ENCODE data around the gene SMIM20. TPM values are rescaled to one million over a fixed set of nuclear protein-coding genes. Genes with fewer than 3 reads are reported as not detected.
"Not testable (repeated sequence)": the region's sequence is repeated elsewhere in the genome, so short reads cannot be mapped to it uniquely, and the experiment has no call there.

The SMIM20 gene
- total RNA-seq = 10 to 100 TPM; 11.5 to 14.4 TPM

DNA sequence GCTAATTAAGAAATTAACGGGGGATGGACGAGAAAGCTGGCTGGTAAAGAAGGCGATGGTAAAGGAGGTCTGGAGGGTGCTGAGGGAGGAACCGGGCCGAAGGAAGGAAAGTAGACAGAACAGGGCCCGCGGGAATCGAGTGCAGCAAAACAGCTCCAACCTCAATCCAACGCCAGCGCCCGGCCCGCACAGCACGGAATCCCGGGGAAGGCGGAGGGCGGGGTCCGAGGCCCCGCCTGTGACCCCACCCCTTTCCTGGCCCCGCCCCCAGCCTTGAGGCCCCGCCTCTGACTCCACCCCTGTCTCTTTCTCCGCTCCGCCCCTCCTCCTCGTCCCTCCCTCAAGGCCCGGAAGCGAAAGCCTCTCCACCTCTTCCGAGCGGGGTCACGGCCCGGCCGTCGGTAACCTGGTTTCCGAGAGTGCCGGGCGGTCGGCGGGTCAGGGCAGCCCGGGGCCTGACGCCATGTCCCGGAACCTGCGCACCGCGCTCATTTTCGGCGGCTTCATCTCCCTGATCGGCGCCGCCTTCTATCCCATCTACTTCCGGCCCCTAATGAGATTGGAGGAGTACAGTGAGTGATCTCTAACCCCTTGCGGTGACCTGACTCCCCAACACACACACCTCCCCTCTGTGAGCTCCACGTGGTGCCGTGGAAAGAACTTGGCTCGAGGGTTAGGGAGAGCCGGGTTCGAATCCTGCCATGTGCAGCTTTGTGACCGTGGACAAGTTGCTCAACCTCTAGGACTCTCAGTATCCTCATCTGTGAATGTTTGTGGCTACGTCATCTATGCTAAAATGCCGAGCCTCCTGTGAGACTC is at the start of gene SMIM20:
Gene SMIM20 (plus strand): TSS at position 370 of the 819 bp plus-strand sequence. CDS start 94 bp downstream, at position 464.
- peak within 1 kb of the TSS; percentile 90 for H3K27ac Mint-ChIP-seq

GRCh38 chr4:25865586-25865985 is 48.4 kb upstream of the SMIM20 start:
- Mint-ChIP-seq H3K36me3 (ENCODE audit: low read depth) (peaks cover 13% of the 10 kb centered on the region), H3K9me3 (no peaks in the 10 kb centered on the region), H3K27ac (no peak overlapping the region), H3K4me1 (peaks cover 22% of the 10 kb centered on the region), H3K27me3 (no peaks in the 10 kb centered on the region), H3K4me3 (no peak overlapping the region)
- DNase-seq = no peak
- ChIA-PET POLR2A (interaction anchor here (3.7 kb wide), 1 partner anchor 48 kb away, joined by 12 read pairs; the partner anchor contains the start of gene SMIM20), CTCF (no interaction called here)

More for the DNA sequence above, at the start of gene SMIM20:
- Mint-ChIP-seq H3K36me3 (ENCODE audit: low read depth) (no peaks in the 10 kb centered on the region), H3K27me3 (no peaks in the 10 kb centered on the region), H3K4me3 (peak within 1 kb of the TSS; percentile 92), H3K9me3 (no peaks in the 10 kb centered on the region), H3K4me1 (peaks cover 23% of the 10 kb centered on the region)
- ChIA-PET CTCF (interaction anchor here (1.0 to 1.9 kb wide), 4 partner anchors 24 to 602 kb away, joined by 3 to 5 read pairs (median 4); partner anchors contain the start of gene ZCCHC4), POLR2A (interaction anchor here (0.6 to 4.1 kb wide), 13 partner anchors 8 to 409 kb away, joined by 3 to 34 read pairs (median 4); no protein-coding TSS in a partner anchor)
- DNase-seq = peak; percentile 91

DNA sequence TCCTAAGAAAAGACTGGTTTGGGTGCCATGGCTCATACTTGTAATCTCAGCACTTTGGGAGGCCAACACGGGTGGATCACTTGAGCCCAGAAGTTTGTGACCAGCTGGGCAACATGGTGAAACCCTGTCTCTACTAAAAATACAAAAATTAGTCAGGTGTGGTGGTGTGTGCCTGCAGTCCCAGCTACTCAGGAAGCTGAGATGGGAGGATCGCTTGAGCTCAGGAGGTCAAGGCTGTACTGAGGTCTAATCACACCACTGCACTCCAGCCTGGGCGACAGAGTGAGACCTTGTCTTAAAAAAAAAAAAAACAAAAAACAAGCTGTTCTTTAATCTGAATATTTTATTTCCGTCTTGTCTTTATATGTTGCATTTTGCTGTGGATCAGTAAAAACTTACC is 47.6 kb upstream of the SMIM20 start:
- H3K4me3 Mint-ChIP-seq, CTCF ChIA-PET, DNase-seq, H3K27me3 Mint-ChIP-seq, H3K27ac Mint-ChIP-seq, H3K9me3 Mint-ChIP-seq: not testable (repeated sequence)
- Mint-ChIP-seq H3K4me1 (peaks cover 14% of the 10 kb centered on the region), H3K36me3 (ENCODE audit: low read depth) (peaks cover 15% of the 10 kb centered on the region)
- POLR2A ChIA-PET = interaction anchor here (3.7 kb wide), 1 partner anchor 48 kb away, joined by 12 read pairs; the partner anchor contains the start of gene SMIM20

DNA sequence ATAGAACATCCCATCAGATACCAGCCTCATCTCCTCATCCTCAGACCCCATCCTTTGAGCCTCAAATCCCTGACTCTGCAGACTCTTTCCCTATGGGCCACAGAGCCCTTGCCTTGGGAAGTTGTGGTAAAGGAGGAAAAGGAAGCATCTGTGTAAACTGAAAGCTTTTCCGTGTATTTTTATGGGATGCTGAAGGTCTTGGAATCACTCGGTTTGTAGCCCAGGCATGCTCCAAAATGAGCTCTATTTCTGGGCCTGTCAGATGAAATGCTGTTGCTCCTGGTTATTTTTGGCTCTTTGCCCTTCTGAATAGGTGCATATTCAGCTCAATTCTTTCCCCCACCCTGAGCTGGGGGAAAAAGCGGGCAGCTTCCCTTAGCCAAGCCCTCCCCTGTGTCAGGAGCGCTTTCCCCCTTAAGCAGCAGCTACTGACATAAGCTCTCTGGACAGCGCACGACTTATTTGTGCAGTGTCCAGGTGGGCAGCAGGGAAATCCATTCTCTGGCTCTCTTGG is 46.2 kb upstream of the SMIM20 start:
- H3K27me3 Mint-ChIP-seq = no peaks in the 10 kb centered on the region
- no peaks in the 10 kb centered on the region for H3K9me3 Mint-ChIP-seq
- DNase-seq = no peak
- no peak overlapping the region for H3K4me3 Mint-ChIP-seq
- CTCF ChIA-PET = no interaction called here
- POLR2A ChIA-PET = no interaction called here
- H3K4me1 Mint-ChIP-seq = peaks cover 14% of the 10 kb centered on the region
- H3K36me3 Mint-ChIP-seq (ENCODE audit: low read depth) = peaks cover 8% of the 10 kb centered on the region
- H3K27ac Mint-ChIP-seq = no peak overlapping the region

- ChIA-PET POLR2A (interaction anchor here (1.3 kb wide), 1 partner anchor 10 kb away, joined by 5 read pairs; no protein-coding TSS in a partner anchor), CTCF (no interaction called here)
- Mint-ChIP-seq H3K36me3 (ENCODE audit: low read depth) (peaks cover 8% of the 10 kb centered on the region), H3K27ac (no peak overlapping the region), H3K27me3 (no peaks in the 10 kb centered on the region), H3K4me3 (no peak overlapping the region), H3K9me3 (no peaks in the 10 kb centered on the region), H3K4me1 (peaks cover 13% of the 10 kb centered on the region)
- DNase-seq = no peak
Measured at GRCh38 chr4:25870081-25870480, 43.9 kb upstream of the SMIM20 start.

GRCh38 chr4:25872851-25873631 is 41.0 kb upstream of the SMIM20 start:
- DNase-seq = no peak
- ChIA-PET CTCF (no interaction called here), POLR2A (no interaction called here)
- Mint-ChIP-seq H3K27me3 (no peaks in the 10 kb centered on the region), H3K9me3 (no peaks in the 10 kb centered on the region), H3K4me3 (no peak overlapping the region), H3K36me3 (ENCODE audit: low read depth) (peaks cover 8% of the 10 kb centered on the region), H3K27ac (no peak overlapping the region), H3K4me1 (peaks cover 9% of the 10 kb centered on the region)

DNA sequence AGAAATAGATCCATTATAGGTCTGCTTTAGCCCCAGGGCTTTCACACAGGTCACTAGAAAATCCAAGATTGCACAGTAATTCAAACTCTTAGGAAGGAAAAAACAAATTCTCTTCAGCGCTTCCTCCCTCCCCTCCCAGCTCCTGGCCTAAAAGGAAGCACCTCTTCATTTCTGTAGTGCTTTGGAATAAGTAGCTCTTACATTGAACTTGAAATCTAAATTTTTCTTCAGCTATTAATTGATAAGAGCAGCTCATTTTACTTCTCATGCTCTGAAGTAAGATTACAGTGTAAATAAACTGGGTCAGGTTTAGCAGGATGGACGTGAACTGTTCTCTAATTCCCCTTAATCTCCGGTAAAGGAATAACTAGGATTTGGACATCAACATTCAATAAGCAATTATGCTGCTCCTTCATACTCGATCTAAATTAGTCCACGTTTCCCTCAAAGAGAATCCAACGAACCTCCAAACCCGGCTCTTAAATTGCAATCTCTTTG is 40.3 kb upstream of the SMIM20 start:
- Mint-ChIP-seq H3K4me1 (peaks cover 9% of the 10 kb centered on the region), H3K4me3 (no peak overlapping the region), H3K27ac (no peak overlapping the region), H3K9me3 (no peaks in the 10 kb centered on the region), H3K36me3 (ENCODE audit: low read depth) (peaks cover 8% of the 10 kb centered on the region), H3K27me3 (no peaks in the 10 kb centered on the region)
- ChIA-PET CTCF (no interaction called here), POLR2A (no interaction called here)
- DNase-seq = no peak

DNA sequence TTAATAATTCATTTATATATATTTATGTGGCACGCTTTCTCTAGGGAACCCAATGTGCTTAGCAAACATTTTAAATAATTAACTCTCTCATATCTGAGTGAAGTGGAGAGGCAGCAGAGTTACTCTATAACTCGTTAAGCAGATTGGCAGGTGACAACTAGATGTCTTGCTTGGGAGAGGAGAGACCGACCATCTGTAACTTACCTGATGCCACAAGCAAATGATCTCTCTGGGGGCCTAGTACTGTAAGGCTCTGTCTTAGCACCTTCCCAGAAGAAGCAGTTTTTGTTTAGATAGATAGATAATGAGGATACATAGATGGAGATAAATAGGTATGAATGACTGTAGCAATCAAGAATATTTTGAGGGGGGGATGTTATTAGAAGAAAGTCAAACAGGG is 39.4 kb upstream of the SMIM20 start:
- DNase-seq = no peak
- ChIA-PET CTCF (no interaction called here), POLR2A (no interaction called here)
- Mint-ChIP-seq H3K36me3 (ENCODE audit: low read depth) (peaks cover 2% of the 10 kb centered on the region), H3K27me3 (no peaks in the 10 kb centered on the region), H3K4me1 (peaks cover 9% of the 10 kb centered on the region), H3K27ac (no peak overlapping the region), H3K9me3 (no peaks in the 10 kb centered on the region), H3K4me3 (no peak overlapping the region)

GRCh38 chr4:25875281-25875745 is 38.7 kb upstream of the SMIM20 start:
- no peak overlapping the region for H3K27ac Mint-ChIP-seq
- DNase-seq = no peak
- H3K36me3 Mint-ChIP-seq (ENCODE audit: low read depth) = peaks cover 2% of the 10 kb centered on the region
- H3K4me3 Mint-ChIP-seq = no peak overlapping the region
- no peaks in the 10 kb centered on the region for H3K9me3 Mint-ChIP-seq
- no peaks in the 10 kb centered on the region for H3K27me3 Mint-ChIP-seq
- POLR2A ChIA-PET = no interaction called here
- CTCF ChIA-PET = interaction anchor here (1.2 kb wide), 1 partner anchor 16 kb away, joined by 4 read pairs; no protein-coding TSS in a partner anchor
- peaks cover 9% of the 10 kb centered on the region for H3K4me1 Mint-ChIP-seq

GRCh38 chr4:25878676-25879075 is 35.3 kb upstream of the SMIM20 start:
- ChIA-PET CTCF (no interaction called here), POLR2A (no interaction called here)
- no peak for DNase-seq
- Mint-ChIP-seq H3K4me1 (no peaks in the 10 kb centered on the region), H3K27ac (no peak overlapping the region), H3K9me3 (no peaks in the 10 kb centered on the region), H3K4me3 (no peak overlapping the region), H3K27me3 (no peaks in the 10 kb centered on the region), H3K36me3 (ENCODE audit: low read depth) (peaks cover 2% of the 10 kb centered on the region)

- H3K4me1 Mint-ChIP-seq = peaks cover 3% of the 10 kb centered on the region
- DNase-seq = no peak
- no peak overlapping the region for H3K4me3 Mint-ChIP-seq
- H3K36me3 Mint-ChIP-seq (ENCODE audit: low read depth) = peaks cover 2% of the 10 kb centered on the region
- H3K9me3 Mint-ChIP-seq = no peaks in the 10 kb centered on the region
- no peak overlapping the region for H3K27ac Mint-ChIP-seq
- H3K27me3 Mint-ChIP-seq = no peaks in the 10 kb centered on the region
- POLR2A ChIA-PET = no interaction called here
- CTCF ChIA-PET = no interaction called here
Measured at GRCh38 chr4:25879091-25879584, 34.9 kb upstream of the SMIM20 start.

DNA sequence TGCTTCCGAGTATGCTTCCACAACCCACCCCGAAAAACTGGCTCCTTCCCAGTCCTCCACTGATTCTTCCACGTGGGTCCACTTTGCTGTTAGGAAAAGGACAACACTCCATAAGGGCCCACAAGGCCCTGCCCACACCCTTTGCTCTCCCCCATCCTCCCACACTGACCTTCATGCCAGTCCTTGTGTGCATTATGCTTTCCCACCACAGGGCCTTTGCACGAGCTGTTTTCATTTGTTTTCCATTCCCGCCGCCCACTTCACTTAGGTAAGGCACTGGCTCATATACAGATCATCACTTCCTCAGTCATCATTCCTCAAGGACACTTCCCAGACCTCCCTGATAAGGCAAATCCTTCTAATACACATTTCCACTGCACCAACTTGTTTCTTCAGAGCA is 34.4 kb upstream of the SMIM20 start:
- ChIA-PET POLR2A (no interaction called here), CTCF (no interaction called here)
- Mint-ChIP-seq H3K36me3 (ENCODE audit: low read depth) (peaks cover 2% of the 10 kb centered on the region), H3K27me3 (no peaks in the 10 kb centered on the region), H3K27ac (no peak overlapping the region), H3K4me3 (no peak overlapping the region), H3K9me3 (no peaks in the 10 kb centered on the region), H3K4me1 (peaks cover 8% of the 10 kb centered on the region)
- DNase-seq = no peak

All from activated CD4-positive, alpha-beta memory T cell treated with anti-CD3 and anti-CD28 coated beads, Interleukin-2, amount 10 ng/mL, durations not matched to agents 7 days and 5 days (primary cell).